ENCODE data around the gene BRAT1.

BRAT1 gene

GRCh38 chr7:2575046-2575732 is 19.9 kb upstream of the BRAT1 start:
- TF ChIP-seq, protein P1, sequence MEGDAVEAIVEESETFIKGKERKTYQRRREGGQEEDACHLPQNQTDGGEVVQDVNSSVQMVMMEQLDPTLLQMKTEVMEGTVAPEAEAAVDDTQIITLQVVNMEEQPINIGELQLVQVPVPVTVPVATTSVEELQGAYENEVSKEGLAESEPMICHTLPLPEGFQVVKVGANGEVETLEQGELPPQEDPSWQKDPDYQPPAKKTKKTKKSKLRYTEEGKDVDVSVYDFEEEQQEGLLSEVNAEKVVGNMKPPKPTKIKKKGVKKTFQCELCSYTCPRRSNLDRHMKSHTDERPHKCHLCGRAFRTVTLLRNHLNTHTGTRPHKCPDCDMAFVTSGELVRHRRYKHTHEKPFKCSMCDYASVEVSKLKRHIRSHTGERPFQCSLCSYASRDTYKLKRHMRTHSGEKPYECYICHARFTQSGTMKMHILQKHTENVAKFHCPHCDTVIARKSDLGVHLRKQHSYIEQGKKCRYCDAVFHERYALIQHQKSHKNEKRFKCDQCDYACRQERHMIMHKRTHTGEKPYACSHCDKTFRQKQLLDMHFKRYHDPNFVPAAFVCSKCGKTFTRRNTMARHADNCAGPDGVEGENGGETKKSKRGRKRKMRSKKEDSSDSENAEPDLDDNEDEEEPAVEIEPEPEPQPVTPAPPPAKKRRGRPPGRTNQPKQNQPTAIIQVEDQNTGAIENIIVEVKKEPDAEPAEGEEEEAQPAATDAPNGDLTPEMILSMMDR (IDR thresholded peaks at IDR 0.05; ENCODE audit: low read depth, low read length) = no peak

GRCh38 chr7:2573761-2574160 is 18.4 kb upstream of the BRAT1 start:
- H3K4me3 ChIP-seq (ENCODE audit: low read depth, low read length) = no peak overlapping the region
- TF ChIP-seq, protein P1 (IDR thresholded peaks at IDR 0.05; ENCODE audit: low read depth, low read length) = no peak

More at GRCh38 chr7:2575046-2575732, 19.9 kb upstream of the BRAT1 start:
- no peak overlapping the region for H3K4me3 ChIP-seq (ENCODE audit: low read depth, low read length)

DNA sequence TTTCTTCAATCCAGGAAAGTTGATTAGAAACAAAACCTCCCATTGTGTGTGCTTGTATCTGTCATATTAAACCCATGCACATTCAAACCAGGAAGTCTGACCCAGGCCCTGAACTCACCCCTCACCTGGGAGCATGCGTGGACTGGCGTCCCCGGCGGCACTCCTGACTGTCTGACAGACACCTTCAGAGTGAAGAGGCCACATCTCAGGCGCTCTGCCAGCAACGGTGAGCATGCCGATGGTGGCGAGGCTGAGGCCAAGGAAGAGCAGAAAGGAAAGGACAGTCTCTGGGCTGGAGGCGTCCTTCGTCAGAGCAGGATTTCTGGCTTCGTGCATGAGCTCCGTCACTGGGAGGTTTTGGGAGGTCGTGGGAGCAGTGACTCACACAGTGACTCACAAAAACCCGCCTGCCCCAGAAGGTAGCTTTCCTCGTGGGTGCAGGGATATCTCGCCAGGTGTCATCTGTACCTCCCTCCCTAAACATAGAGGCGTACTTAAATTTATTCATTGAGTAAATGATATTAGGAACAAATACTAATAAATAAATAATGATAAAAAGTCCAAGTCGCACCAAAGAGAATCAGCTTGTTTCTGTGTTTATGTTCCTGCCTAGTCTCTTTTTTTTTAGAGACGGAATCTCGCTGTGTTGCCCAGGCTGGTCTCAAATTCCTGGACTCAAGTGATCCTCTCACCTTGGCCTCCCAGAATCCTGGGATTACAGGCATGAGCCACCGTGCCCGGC is 16.9 kb upstream of the BRAT1 start:
- TF ChIP-seq, protein P1 (IDR thresholded peaks at IDR 0.05; ENCODE audit: low read depth, low read length) = no peak
- no peak overlapping the region for H3K4me3 ChIP-seq (ENCODE audit: low read depth, low read length)

- H3K4me3 ChIP-seq (ENCODE audit: low read depth, low read length) = no peak overlapping the region
- TF ChIP-seq, protein P1 (IDR thresholded peaks at IDR 0.05; ENCODE audit: low read depth, low read length) = no peak
Observed at GRCh38 chr7:2571409-2571808, 16.1 kb upstream of the BRAT1 start.

DNA sequence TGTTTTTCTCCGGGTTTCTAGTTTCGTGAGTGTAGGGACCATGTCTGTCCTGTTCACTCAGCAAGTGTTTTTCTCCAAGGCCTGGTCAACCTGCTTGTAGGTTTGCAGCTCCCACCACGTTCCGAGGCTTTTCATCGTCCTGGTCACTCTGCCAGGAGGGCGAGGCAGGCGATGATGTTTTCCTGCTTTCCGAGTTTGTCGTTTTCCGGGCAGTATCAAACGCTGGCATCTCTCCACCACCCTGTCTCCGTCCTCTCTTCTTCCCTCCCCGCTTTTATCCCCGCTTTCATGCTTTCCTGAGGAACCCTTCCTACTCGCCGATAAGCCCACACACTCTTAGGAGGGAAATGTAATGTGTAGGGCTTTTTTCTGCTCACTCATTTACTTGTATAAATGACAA is 14.7 kb upstream of the BRAT1 start:
- TF ChIP-seq, protein P1 (IDR thresholded peaks at IDR 0.05; ENCODE audit: low read depth, low read length) = no peak
- no peak overlapping the region for H3K4me3 ChIP-seq (ENCODE audit: low read depth, low read length)

DNA sequence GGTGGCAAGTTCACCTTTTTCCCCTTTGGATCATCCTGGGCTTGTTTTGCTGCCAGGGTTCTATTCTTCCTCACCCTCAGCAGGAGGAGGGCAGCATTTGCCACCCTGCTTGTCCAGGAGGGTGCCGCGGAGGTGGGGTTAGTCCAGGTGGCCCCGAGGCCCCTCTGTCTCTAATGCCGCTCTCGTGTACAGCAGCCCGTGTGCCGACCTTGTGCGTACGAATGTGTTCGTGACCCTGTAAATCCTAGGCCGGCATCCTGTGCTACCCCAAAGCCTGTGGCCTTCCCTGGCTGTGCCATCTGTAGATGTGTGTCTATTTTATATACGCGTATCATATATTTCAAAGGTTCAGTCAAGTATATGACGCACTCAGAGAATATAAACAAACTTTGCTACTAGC is 14.1 kb upstream of the BRAT1 start:
- TF ChIP-seq, protein P1 (IDR thresholded peaks at IDR 0.05; ENCODE audit: low read depth, low read length) = no peak
- no peak overlapping the region for H3K4me3 ChIP-seq (ENCODE audit: low read depth, low read length)

Measured in WI38 (cell line).